HCT116 (cell line): Measurements from ENCODE around the gene KASH5. TPM values are rescaled to one million over a fixed set of nuclear protein-coding genes. Genes with fewer than 3 reads are reported as not detected.

ENCODE experiments used
- ATAC-seq: fragments of 200-7000 bp; cut with Tn5 transposase; 2 replicates; pipeline ENCODE4 v1.9.1; 2020; ENCODE audit warnings: mild to moderate bottlenecking, moderate library complexity
- BruUV-seq: library from RNA; stranded (reverse); fragments of 400-500 nt; replicated peaks from 2 replicates; lab custom pipeline; 2021; lab: Mats Ljungman, UMichigan
- CTCF ChIA-PET: fragments of 300-600 bp; sonication (Branson Sonifier 250); formaldehyde crosslinking; loops from one replicate; lab custom pipeline; 2021; ENCODE audit warnings: antibody characterized with exemption; lab: Charles Lee
- POLR2A ChIA-PET: fragments of 300-600, 350-600 bp; sonication (Branson Sonifier 250); formaldehyde crosslinking; loops from one replicate; lab custom pipeline; 2021; ENCODE audit warnings: antibody characterized with exemption; lab: Charles Lee
- RAD21 ChIA-PET, 2 experiments: fragments of 300-600 bp; sonication (Branson Sonifier 250); formaldehyde crosslinking; loops; one replicate each; lab custom pipeline; 2023; ENCODE audit warnings: low total read pairs in 2 of 2; ENCODE audit not compliant: uncharacterized antibody in 2 of 2, unreplicated experiment in 2 of 2, low non-redundant PET in 1 of 2; lab: Charles Lee
- DNase-seq: peaks from one replicate; pipeline ENCODE4 v3.0.0-alpha.2; 2010; ENCODE audit warnings: low read depth, low spot score
- H2AFZ ChIP-seq: fragments of 200-600 bp; shearing (Covaris generic), sonication (generic); 2 replicates; pipeline ENCODE4 v1.6.1; 2017; ENCODE audit warnings: low read depth, mixed run types, mixed read lengths, antibody characterized with exemption, low read length; ENCODE audit not compliant: poor library complexity, severe bottlenecking
- H3K27ac ChIP-seq: 2 replicates; pipeline ENCODE4 v1.5.1; 2012; ENCODE audit warnings: low read depth, low read length
- H3K27me3 ChIP-seq: fragments of 200-600 bp; sonication (generic); 2 replicates; pipeline ENCODE4 v1.6.1; 2016; ENCODE audit warnings: mixed run types, low read length, mixed read lengths; ENCODE audit not compliant: insufficient read depth
- H3K36me3 ChIP-seq, 2 experiments: fragments of 200-500 bp in 1 of 2; fragments of 200-600 bp in 1 of 2; sonication (Bioruptor generic) in 1 of 2; sonication (generic) in 1 of 2; 2 replicates each; pipeline versions ENCODE4 v1.5.1 to v1.6.1; 2014 to 2016; ENCODE audit warnings: low read length in 2 of 2, inconsistent platforms in 1 of 2, mixed read lengths in 1 of 2, mixed run types in 1 of 2; ENCODE audit not compliant: insufficient read depth in 2 of 2, control insufficient read depth in 1 of 2
- H3K4me1 ChIP-seq, 2 experiments: fragments of 200-600 bp in 1 of 2; sonication (generic) in 1 of 2; 2 replicates each; pipeline versions ENCODE4 v1.5.1 to v1.6.1; 2012 to 2017; ENCODE audit warnings: low read length in 2 of 2, inconsistent platforms in 1 of 2, mild to moderate bottlenecking in 1 of 2, mixed read lengths in 1 of 2, mixed run types in 1 of 2, moderate library complexity in 1 of 2; ENCODE audit not compliant: insufficient read depth in 2 of 2, control insufficient read depth in 1 of 2
- H3K4me2 ChIP-seq: fragments of 200-600 bp; sonication (generic); 2 replicates; pipeline ENCODE4 v1.6.1; 2017; ENCODE audit warnings: mixed run types, low read length, mixed read lengths
- H3K4me3 ChIP-seq, 2 experiments: fragments of 200-600 bp in 1 of 2; sonication (generic) in 1 of 2; replicated peaks in 1 of 2; 2 replicates each; pipeline ENCODE4 v1.5.1; 2011 to 2016; ENCODE audit warnings: low read length in 2 of 2, control low read depth in 1 of 2, low read depth in 1 of 2, mild to moderate bottlenecking in 1 of 2, mixed read lengths in 1 of 2, mixed run types in 1 of 2
- H3K79me2 ChIP-seq: fragments of 200-600 bp; sonication (generic); 2 replicates; pipeline ENCODE4 v1.6.1; 2017; ENCODE audit warnings: mild to moderate bottlenecking, mixed run types, low read length, moderate library complexity, mixed read lengths; ENCODE audit not compliant: insufficient read depth
- H3K9ac ChIP-seq: fragments of 200-600 bp; sonication (generic); 2 replicates; pipeline ENCODE4 v1.6.1; 2016; ENCODE audit warnings: low read length, mixed read lengths
- H3K9me2 ChIP-seq: fragments of 200-600 bp; sonication (generic), shearing (Covaris generic); 2 replicates; pipeline ENCODE4 v1.6.1; 2017; ENCODE audit warnings: mixed run types, mild to moderate bottlenecking, moderate library complexity; ENCODE audit not compliant: insufficient read depth
- H3K9me3 ChIP-seq, 2 experiments: fragments of 200-500 bp in 1 of 2; fragments of 200-600 bp in 1 of 2; sonication (Bioruptor generic) in 1 of 2; sonication (generic) in 1 of 2; 2 replicates each; pipeline ENCODE4 v1.6.1; 2014 to 2017; ENCODE audit warnings: low read length in 2 of 2, mixed read lengths in 2 of 2, inconsistent platforms in 1 of 2, low read depth in 1 of 2, mild to moderate bottlenecking in 1 of 2, mixed run types in 1 of 2, moderate library complexity in 1 of 2; ENCODE audit not compliant: control insufficient read depth in 1 of 2, insufficient read depth in 1 of 2
- H4K20me1 ChIP-seq: fragments of 200-600 bp; sonication (generic), shearing (Covaris generic); 2 replicates; pipeline ENCODE4 v1.6.1; 2017; ENCODE audit warnings: mixed run types, mild to moderate bottlenecking, moderate library complexity; ENCODE audit not compliant: insufficient read depth
- CBX3 ChIP-seq: IDR thresholded peaks from 2 replicates; pipeline ENCODE4 v1.6.1; 2012; ENCODE audit warnings: low read depth
- EGR1 ChIP-seq: IDR thresholded peaks from 2 replicates; pipeline ENCODE4 v1.6.1; 2012; ENCODE audit warnings: low read depth
- ELF1 ChIP-seq: IDR thresholded peaks from 2 replicates; pipeline ENCODE4 v1.6.1; 2012; ENCODE audit warnings: low read depth, borderline replicate concordance
- FOSL1 ChIP-seq: IDR thresholded peaks from 2 replicates; pipeline ENCODE4 v1.6.1; 2012; ENCODE audit warnings: low read depth
- POLR2AphosphoS5 ChIP-seq: IDR thresholded peaks from 2 replicates; pipeline ENCODE4 v1.6.1; 2011; ENCODE audit warnings: mild to moderate bottlenecking, low read depth, low read length, moderate library complexity
- SIN3A ChIP-seq: IDR thresholded peaks from 2 replicates; pipeline ENCODE4 v1.6.1; 2012; ENCODE audit warnings: low read depth
- SP1 ChIP-seq: IDR thresholded peaks from 2 replicates; pipeline ENCODE4 v1.6.1; 2012; ENCODE audit warnings: low read depth
- SRF ChIP-seq: IDR thresholded peaks from 2 replicates; pipeline ENCODE4 v1.6.1; 2012; ENCODE audit warnings: low read depth
- YY1 ChIP-seq: IDR thresholded peaks from 2 replicates; pipeline ENCODE4 v1.6.1; 2011; ENCODE audit warnings: low read length, low read depth, moderate library complexity, mild to moderate bottlenecking; ENCODE audit not compliant: insufficient replicate concordance; ENCODE audit errors: extremely low read depth
- intact Hi-C: fragments of 100-400 bp; cut with micrococcal nuclease; formaldehyde crosslinking; loops from 2 replicates; pipeline ENCODE4 v1.10.0; 2022
- total RNA-seq: library from RNA; stranded (reverse); gene quantifications from one replicate; pipeline ENCODE4 v1.2.1, GENCODE V29; 2021; ENCODE audit not compliant: unreplicated experiment
- TF ChIP-seq, protein P1 (sequence below): IDR thresholded peaks from 2 replicates; pipeline ENCODE4 v1.6.1; 2011; ENCODE audit warnings: mild to moderate bottlenecking, low read length, moderate library complexity; ENCODE audit not compliant: insufficient replicate concordance; ENCODE audit errors: extremely low read depth
- TF ChIP-seq, protein P2 (sequence below): IDR thresholded peaks from 2 replicates; pipeline ENCODE4 v1.6.1; 2012
- TF ChIP-seq, protein P3 (sequence below), 3 experiments: fragments of 200-600 bp in 1 of 3; sonication (generic) in 1 of 3; IDR thresholded peaks in 2 of 3; conservative IDR thresholded peaks in 1 of 3; 2 replicates each; pipeline ENCODE4 v1.5.1; 2012 to 2017; ENCODE audit warnings: low read depth in 2 of 3, low read length in 2 of 3, antibody characterized with exemption in 1 of 3, borderline replicate concordance in 1 of 3, control low read depth in 1 of 3, mild to moderate bottlenecking in 1 of 3, mixed read lengths in 1 of 3, mixed run types in 1 of 3, moderate library complexity in 1 of 3; ENCODE audit not compliant: insufficient read depth in 1 of 3
- TF ChIP-seq, protein P4 (sequence below): IDR thresholded peaks from 2 replicates; pipeline ENCODE4 v1.6.1; 2012; ENCODE audit warnings: low read depth

KASH5 gene
- total RNA-seq, 1 experiment from 2014 or later: not detected

DNA sequence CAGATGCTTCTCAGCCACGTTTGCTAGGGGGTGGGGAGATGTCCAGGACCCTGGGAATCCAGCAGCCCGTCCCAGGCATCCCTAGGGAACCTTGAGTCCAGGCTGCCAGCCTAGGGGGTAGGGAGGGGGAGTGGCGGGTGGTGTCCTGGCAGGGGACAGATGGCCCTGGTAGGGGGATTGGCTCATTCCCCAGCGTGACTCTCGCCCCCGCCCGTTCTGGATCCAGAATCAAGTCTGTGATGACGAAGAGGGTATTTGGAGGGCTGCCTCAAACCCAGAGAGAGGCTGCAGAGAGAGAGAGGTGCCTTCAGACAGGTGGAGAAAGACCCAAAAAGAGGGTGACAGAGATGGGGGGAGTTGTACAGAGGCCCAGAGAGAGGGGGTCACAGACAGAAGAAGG, 49.2 kb downstream of the KASH5 start:
- CTCF ChIA-PET: no interaction called here
- no peak overlapping the region for H3K4me3 ChIP-seq
- no peak overlapping the region for H3K4me2 ChIP-seq
- ATAC-seq (no peak), DNase-seq (no peak)
- no peaks in the 10 kb centered on the region for H3K79me2 ChIP-seq
- no peaks in the 10 kb centered on the region for H3K9me2 ChIP-seq
- no peak overlapping the region for H3K9ac ChIP-seq
- intact Hi-C loops: no loop called here
- no TSS peak for BruUV-seq
- H3K27ac ChIP-seq: no peak overlapping the region
- H3K9me3 ChIP-seq: no peaks in the 10 kb centered on the region
- H3K36me3 ChIP-seq: no peaks in the 10 kb centered on the region
- peaks cover 4 to 12% of the 10 kb centered on the region in 2 experiments; a peak in 3 of 4 replicates for H3K4me1 ChIP-seq
- no peaks in the 10 kb centered on the region for H4K20me1 ChIP-seq
- POLR2A ChIA-PET: no interaction called here
- TF ChIP-seq SIN3A: no peak
- no peak for TF ChIP-seq EGR1
- TF ChIP-seq ELF1: no peak
- RAD21 ChIA-PET: no interaction called here
- H2AFZ ChIP-seq: no peak overlapping the region
- H3K27me3 ChIP-seq: peaks cover 21% of the 10 kb centered on the region

DNA sequence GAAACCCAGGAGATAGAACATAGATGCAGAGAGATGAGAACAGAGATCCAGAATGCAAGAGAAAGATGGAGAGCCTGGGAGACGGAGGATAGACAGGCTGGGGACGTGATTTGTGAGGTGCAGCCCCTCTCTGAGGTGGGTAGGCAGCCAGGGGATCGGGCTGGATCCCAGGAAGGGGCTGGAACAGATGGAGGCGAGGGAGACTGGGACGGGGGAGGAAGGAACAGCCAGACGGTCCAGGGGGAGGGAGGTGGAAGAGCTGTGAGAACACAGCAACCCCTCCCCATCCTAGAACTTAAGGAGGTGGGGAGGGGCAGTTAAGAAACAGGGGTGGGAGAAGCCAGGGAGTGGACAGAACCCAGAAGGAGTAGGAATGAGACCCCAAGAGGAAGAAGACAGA, 50.2 kb downstream of the KASH5 start:
- CTCF ChIA-PET: no interaction called here
- Histone ChIP-seq H3K36me3 (no peaks in the 10 kb centered on the region), H3K27ac (no peak overlapping the region), H3K9me2 (no peaks in the 10 kb centered on the region), H3K4me3 (no peak overlapping the region), H3K27me3 (peaks cover 21% of the 10 kb centered on the region), H4K20me1 (no peaks in the 10 kb centered on the region), H3K79me2 (no peaks in the 10 kb centered on the region), H2AFZ (no peak overlapping the region), H3K9ac (no peak overlapping the region), H3K9me3 (no peaks in the 10 kb centered on the region), H3K4me1 (peaks cover 7 to 20% of the 10 kb centered on the region in 2 experiments; a peak in 3 of 4 replicates), H3K4me2 (no peak overlapping the region)
- RAD21 ChIA-PET: no interaction called here
- DNase-seq (no peak), ATAC-seq (no peak)
- intact Hi-C loops: no loop called here
- BruUV-seq: no TSS peak
- POLR2A ChIA-PET: no interaction called here
- TF ChIP-seq SP1 (no peak), EGR1 (no peak), CBX3 (no peak), SRF (no peak), POLR2AphosphoS5 (no peak), FOSL1 (no peak), YY1 (no peak)
- TF ChIP-seq, protein P1, sequence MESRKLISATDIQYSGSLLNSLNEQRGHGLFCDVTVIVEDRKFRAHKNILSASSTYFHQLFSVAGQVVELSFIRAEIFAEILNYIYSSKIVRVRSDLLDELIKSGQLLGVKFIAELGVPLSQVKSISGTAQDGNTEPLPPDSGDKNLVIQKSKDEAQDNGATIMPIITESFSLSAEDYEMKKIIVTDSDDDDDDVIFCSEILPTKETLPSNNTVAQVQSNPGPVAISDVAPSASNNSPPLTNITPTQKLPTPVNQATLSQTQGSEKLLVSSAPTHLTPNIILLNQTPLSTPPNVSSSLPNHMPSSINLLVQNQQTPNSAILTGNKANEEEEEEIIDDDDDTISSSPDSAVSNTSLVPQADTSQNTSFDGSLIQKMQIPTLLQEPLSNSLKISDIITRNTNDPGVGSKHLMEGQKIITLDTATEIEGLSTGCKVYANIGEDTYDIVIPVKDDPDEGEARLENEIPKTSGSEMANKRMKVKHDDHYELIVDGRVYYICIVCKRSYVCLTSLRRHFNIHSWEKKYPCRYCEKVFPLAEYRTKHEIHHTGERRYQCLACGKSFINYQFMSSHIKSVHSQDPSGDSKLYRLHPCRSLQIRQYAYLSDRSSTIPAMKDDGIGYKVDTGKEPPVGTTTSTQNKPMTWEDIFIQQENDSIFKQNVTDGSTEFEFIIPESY: no peak
- TF ChIP-seq, protein P2, sequence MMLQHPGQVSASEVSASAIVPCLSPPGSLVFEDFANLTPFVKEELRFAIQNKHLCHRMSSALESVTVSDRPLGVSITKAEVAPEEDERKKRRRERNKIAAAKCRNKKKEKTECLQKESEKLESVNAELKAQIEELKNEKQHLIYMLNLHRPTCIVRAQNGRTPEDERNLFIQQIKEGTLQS: no peak
- TF ChIP-seq, protein P3, sequence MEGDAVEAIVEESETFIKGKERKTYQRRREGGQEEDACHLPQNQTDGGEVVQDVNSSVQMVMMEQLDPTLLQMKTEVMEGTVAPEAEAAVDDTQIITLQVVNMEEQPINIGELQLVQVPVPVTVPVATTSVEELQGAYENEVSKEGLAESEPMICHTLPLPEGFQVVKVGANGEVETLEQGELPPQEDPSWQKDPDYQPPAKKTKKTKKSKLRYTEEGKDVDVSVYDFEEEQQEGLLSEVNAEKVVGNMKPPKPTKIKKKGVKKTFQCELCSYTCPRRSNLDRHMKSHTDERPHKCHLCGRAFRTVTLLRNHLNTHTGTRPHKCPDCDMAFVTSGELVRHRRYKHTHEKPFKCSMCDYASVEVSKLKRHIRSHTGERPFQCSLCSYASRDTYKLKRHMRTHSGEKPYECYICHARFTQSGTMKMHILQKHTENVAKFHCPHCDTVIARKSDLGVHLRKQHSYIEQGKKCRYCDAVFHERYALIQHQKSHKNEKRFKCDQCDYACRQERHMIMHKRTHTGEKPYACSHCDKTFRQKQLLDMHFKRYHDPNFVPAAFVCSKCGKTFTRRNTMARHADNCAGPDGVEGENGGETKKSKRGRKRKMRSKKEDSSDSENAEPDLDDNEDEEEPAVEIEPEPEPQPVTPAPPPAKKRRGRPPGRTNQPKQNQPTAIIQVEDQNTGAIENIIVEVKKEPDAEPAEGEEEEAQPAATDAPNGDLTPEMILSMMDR (IDR thresholded peaks at IDR 0.05 in 2 of 3, conservative IDR thresholded peaks at IDR 0.05 in 1 of 3; ENCODE audit: borderline replicate concordance in 1 of 3, insufficient read depth in 1 of 3, low read depth in 2 of 3, low read length in 2 of 3): no peak
- TF ChIP-seq, protein P4, sequence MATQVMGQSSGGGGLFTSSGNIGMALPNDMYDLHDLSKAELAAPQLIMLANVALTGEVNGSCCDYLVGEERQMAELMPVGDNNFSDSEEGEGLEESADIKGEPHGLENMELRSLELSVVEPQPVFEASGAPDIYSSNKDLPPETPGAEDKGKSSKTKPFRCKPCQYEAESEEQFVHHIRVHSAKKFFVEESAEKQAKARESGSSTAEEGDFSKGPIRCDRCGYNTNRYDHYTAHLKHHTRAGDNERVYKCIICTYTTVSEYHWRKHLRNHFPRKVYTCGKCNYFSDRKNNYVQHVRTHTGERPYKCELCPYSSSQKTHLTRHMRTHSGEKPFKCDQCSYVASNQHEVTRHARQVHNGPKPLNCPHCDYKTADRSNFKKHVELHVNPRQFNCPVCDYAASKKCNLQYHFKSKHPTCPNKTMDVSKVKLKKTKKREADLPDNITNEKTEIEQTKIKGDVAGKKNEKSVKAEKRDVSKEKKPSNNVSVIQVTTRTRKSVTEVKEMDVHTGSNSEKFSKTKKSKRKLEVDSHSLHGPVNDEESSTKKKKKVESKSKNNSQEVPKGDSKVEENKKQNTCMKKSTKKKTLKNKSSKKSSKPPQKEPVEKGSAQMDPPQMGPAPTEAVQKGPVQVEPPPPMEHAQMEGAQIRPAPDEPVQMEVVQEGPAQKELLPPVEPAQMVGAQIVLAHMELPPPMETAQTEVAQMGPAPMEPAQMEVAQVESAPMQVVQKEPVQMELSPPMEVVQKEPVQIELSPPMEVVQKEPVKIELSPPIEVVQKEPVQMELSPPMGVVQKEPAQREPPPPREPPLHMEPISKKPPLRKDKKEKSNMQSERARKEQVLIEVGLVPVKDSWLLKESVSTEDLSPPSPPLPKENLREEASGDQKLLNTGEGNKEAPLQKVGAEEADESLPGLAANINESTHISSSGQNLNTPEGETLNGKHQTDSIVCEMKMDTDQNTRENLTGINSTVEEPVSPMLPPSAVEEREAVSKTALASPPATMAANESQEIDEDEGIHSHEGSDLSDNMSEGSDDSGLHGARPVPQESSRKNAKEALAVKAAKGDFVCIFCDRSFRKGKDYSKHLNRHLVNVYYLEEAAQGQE: no peak
